Stimulated activated CD8-positive, alpha-beta memory T cell treated with anti-CD3 and anti-CD28 coated beads, Interleukin-12 subunit alpha, Interleukin-12 subunit beta, amount 100 ng/mL, for 4 hours (primary cell): ENCODE results near the gene FAM90A1.
"Not testable (repeated sequence)": the region's sequence is repeated elsewhere in the genome, so short reads cannot be mapped to it uniquely, and the experiment has no call there.

Experiments used
- DNase-seq: peaks from one replicate; pipeline ENCODE4 v3.0.0-alpha.2; 2020; ENCODE audit warnings: low read depth

Gene FAM90A1, protein sequence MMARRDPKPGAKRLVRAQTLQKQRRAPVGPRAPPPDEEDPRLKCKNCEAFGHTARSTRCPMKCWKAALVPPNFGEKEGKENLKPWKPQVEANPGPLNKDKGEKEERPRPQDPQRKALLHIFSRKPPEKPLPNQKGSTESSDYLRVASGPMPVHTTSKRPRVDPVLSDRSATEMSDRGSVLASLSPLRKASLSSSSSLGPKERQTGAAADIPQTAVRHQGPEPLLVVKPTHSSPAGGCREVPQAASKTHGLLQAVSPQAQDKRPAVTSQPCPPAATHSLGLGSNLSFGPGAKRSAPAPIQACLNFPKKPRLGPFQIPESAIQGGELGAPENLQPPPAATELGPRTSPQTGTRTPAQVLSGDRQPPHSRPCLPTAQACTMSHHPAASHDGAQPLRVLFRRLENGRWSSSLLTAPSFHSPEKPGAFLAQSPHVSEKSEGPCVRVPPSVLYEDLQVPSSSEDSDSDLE

DNA sequence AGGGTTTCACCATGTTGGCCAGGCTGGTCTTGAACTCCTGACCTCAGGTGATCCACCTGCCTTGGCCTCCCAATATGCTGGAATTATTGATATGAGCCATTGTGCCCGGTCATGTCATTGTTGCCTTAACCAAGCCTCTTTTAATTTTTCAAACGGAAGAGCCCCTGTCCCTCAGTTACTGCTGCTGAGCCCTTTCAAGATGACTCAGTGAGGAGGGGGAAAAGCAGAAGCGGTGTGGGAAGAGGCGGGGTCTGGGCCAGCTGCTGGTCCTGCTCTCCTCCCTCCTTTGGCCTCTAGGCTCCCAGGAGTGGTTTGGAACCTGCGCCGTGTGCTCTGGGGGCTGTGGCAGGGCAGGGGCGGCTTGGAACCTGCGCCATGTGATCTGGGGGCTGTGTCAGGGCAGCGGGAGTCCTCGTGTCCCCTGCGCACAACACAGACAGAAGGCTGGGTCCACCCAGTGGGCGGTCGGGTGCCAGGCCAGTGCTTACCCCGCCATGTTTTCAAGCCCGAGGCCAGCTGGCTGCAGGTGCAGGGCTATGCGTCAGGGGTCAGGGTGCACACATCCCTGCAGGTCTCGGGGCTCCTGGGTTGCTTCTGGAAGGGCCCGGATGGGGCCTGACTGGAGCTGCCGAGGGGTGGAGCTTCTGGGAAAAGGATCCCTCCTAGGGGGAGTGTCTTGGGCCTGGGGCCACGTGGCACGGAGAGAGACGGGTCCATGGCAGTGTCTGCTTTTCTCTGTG, at the start of gene FAM90A1:
Gene FAM90A1 (minus strand): TSS at position 627 of the 740 bp plus-strand sequence. CDS start 2,786 bp downstream, outside the sequence.
- DNase-seq: not testable (repeated sequence)

DNA sequence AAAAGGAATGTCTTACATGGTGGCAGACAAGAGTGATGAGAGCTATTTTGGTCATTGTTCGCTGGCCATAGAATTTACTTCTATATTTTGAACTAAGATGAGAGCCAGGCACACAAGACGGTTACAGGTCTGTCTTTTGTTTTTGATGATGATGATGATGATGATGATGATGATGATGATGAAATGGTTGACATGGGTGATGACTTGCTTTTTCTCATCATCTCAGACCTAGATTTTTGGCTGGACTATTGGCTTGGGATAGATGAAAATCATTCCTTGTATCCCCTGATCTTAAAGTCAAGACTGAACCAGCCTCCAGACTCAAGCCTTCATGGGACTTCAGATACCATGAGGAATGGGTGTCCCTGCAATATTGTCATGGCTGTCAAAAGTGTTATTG, 49.0 kb upstream of the FAM90A1 start:
- DNase-seq: not testable (repeated sequence)

DNA sequence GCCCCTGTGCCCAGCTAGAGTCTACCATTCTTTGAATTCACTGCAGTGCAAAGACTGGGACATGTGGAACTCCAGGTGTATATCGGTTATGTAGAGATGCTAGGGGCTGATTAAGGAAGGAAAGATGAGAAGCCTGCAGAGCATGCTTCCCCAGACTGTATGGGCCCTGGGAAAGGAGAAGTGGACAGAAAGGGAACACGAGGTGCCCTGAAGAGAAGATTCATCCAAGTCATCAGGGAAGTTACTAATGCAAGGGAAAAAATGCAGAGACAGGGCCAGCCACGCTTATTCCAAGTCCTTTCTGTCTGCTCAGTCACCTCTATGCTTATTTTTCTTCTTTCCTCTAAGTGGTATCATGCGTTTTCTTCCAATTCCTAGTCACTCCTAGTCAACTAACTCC, 39.3 kb upstream of the FAM90A1 start:
- DNase-seq: not testable (repeated sequence)

DNA sequence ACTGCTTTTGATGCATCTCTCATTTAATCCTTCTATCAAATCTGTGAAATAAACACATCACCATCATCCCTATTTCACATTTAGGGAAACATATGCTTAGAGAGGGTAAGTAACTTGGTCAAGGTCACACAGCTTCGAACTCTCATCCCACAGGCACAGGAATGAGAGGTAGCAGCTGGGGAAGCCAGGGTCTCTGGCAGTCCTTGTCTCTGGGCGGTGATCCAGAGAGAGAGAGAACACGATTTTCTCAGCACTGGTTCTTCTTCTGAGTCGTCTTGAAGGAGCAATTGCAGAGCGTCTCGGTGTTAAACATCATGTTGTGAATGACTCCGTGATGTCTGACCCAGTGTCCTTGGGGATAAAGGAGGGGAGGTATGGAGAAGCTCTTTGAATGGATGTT, 36.8 kb upstream of the FAM90A1 start:
- DNase-seq: not testable (repeated sequence)

DNA sequence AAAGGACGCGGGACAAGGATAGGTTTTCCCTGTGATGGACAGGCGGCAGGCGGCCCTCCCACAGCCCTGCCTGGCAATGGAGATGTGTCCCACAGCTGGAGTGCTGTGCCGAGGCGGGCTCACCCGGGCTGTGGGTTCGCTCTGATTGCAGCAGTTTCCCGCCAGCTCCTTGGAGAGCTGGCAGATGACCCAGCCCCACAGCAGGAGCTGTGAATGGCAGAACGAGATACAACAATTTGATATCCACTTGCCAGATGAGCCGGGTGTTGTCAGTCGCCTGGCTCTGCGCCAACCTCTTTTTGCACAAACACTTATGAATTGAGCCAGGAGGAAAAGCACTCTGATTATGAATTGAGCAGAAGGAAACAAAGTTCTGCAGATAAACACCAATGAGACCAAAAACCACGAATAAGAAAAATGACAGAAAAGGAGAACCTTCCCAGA, 33.7 kb upstream of the FAM90A1 start:
- DNase-seq: not testable (repeated sequence)

DNA sequence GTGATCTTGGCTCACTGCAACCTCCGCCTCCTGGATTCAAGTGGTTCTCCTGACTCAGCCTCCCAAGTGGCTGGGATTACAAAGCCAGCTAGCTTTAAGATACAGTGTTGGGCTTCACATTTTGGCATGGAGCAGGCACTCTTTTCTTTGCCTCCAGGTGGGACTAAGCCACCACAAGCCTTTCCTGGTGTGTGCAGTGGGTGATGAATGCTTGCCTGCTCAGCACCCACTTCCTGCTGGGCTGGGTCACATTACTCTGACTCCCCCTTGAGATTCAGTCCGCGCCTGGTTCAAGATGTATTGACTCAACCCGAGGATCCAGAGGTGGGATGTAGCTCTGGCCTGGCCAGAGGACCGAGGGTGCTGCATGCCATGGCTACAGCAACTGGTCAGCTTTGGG, 28.9 kb upstream of the FAM90A1 start:
- DNase-seq: not testable (repeated sequence)

DNA sequence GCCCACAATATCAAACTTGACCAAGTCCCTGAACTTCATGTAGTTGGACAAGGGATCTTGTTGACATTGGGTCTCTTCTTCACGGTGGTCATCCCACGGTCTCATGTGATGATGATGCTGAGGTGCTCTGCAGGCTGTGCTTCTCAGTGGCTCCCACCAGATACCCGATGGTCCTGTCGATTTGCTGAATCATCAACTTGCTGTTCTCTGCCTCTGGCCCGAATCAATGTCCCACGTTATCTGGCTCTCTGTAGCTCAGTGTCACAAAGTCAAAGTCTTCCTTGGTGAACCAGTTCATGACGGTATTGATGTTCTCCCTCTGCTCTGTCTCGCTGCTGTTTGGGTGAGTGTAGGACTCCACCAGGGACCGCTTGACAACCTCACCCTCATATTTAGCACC, 27.3 kb upstream of the FAM90A1 start:
- DNase-seq: not testable (repeated sequence)

DNA sequence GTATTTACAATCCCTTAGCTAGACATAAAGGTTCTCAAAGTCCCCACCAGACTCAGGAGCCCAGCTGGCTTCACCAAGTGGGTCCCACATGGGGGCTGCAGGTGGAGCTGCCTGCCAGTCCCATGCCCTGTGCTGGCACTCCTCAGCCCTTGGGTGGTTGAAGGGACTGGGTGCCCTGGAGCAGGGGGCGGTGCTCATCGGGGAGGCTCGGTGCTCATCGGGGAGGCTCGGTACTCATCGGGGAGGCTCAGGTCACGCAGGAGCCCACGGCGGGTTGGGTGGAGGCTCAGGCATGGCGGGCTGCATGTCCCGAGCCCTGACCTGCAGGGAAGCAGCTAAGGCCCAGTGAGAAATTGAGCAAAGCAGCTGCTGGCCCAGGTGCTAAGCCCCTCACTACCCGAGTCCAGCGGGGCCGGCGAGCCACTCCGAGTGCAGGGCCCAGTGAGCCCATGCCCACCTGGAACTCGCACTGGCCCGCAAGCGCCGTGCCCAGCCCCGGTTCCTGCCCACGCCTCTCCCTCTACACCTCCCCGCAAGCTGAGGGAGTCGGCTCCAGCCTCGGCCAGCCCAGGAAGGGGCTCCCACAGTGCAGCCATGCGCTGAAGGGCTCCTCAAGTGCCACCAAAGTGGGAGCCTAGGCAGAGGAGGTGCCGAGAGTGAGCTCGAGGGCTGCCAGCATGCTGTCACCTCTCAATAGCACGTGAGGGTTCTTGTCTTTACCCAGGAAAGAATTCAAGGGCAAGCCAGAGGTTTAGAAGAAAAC, 24.8 kb upstream of the FAM90A1 start:
- not testable (repeated sequence) for DNase-seq

DNA sequence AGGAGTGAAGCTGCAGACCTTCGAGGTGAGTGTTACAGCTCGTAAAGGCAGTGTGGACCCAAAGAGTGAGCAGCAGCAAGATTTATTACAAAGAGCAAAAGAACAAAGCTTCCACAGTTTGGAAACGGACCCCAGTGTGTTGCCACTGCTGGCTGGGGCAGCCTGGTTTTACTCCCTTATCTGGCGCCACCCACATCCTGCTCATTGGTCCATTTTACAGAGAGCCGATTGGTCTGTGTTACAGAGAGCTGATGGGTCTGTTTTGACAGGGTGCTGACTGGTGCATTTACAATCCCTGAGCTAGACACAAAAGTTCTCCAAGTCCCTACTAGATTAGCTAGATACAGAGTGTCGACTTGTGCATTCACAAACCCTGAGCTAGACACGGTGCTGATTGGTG, 24.2 kb upstream of the FAM90A1 start:
- not testable (repeated sequence) for DNase-seq

DNA sequence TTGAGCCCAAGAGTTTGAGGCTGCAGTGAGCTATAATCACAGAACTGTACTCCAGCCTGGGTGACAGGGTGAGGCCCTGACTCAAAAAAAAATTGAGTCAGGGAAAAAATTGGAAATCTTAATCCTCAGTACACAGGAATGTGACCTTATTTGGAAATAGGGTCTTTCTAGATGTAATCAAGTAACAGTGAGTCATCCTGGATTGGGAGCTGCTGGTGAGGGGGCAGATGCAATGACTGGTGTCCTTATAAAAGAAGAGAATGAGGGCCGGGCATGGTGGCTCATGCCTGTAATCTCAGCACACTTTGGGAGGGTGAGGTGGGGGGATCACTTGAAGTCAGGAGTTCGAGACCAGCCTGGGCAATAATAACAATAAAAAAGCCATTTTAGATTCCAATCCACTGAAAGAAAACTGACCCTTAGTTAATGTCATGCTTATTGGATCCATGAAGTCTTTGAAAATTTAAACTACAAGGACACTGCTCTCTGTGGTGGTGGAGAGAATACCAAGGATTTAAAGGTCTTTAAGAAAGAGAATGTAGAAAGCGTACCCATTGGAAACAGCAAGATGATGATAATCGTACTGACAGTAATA, 19.6 kb upstream of the FAM90A1 start:
- DNase-seq: not testable (repeated sequence)

DNA sequence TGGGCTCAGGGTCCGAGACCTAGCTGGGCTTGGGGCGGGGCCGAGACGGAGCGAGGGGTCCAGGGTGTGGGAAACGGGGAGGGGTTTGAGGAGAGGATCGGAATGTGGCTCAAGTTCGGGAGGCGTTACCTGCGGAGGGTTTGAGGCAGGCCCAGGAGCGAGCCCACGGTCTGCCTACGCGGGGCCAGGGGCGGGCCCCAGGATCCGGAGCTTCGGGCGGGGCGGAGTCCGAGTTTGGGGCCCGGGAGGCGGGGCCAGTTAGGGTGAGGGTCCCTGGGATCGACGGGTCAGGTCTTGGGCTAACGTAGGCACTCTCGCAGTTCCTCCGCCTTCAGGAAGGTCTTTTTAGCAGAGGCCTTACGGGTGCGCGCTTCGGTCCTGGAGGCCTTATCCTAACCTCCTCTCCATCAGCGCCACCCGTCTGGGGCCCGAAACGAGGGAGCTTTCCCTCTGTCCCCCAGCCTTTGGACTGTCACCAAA, 16.3 kb upstream of the FAM90A1 start:
- DNase-seq: not testable (repeated sequence)

DNA sequence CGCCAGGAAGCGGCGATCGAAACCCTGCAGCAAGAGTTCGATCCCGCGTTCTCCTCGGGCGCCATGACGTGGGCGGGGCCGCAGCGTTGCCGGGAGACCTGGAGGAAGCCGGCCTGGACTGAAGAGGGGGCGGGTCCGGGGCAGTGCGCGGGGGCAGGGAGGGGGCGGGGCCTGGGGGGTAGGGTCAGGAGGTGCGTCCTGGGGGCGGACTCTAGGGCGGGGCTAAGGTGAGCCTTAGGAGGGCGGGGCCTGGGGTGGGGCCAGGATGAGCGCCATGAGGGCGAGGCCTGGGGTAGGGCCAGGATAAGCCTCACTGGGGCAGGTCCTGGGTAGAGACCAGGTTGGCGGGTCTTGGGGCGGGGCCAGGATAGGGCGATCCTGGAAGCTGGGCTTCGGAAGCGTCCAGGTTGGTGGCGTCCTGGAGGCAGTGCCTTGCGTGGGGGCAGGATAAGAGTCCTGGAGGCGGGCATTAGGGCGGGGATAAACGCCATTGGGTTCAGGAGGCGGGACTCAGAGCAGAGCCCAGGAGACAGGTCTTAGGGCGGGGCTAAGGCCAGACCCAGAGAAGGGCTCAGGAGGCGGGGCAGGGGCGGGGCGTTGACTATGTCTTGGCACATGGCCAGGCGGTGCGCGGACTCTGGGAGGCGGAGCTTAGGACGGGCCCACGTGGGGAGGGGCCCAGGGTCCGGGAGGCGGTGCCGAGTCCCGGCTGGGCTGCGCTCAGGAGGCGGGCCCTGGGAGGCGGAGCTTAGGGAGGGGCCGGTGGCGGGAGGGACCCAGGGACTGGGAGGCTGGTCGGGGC, 15.7 kb upstream of the FAM90A1 start:
- peak; percentile 99 for DNase-seq

DNA sequence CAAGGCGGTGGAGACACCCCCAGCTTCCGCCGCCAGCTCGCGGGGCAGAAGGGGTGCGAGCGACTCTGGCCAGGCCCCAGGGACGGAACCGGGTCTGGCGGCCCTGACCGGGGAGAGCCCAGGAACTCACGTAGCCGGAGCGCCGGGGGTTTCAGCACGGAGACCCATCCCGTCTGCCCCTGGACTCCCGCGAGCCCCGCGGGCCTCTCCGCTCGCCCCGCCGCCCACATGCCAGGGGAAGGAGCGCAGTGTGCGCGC, 15.1 kb upstream of the FAM90A1 start:
- DNase-seq: not testable (repeated sequence)

DNA sequence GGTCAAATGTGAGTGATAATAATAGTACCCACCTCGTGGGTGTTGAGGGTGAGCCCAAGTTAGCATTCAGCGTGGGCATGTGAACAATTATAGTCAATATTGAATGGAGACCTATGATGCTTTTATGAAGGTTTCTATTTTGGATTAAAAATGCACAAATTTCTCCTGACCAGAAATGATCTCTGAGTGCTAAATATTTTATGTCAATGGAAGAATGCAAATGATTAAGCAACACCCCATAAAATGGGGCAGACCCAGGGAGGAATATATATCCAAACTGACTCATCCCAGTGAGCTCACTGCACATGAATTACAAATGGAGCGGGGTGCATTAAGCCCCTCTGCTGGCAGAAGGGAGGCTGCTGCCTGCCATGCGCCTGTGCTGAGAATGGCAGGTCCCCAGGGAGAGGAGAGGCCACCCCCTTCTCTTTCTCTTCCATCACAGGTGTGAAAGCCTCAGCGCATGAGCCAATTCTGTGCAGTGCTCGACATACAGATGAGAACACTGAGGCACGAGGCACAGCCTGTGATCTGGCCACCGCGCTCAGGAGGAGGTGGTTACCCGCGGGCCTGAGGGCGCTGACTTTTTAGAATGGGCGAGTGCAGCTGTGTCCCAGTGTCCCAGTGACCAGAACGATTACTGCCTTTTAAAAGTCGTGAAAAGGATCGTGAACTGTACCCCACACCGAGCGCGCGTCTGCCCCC, 14.7 kb upstream of the FAM90A1 start:
- not testable (repeated sequence) for DNase-seq

DNA sequence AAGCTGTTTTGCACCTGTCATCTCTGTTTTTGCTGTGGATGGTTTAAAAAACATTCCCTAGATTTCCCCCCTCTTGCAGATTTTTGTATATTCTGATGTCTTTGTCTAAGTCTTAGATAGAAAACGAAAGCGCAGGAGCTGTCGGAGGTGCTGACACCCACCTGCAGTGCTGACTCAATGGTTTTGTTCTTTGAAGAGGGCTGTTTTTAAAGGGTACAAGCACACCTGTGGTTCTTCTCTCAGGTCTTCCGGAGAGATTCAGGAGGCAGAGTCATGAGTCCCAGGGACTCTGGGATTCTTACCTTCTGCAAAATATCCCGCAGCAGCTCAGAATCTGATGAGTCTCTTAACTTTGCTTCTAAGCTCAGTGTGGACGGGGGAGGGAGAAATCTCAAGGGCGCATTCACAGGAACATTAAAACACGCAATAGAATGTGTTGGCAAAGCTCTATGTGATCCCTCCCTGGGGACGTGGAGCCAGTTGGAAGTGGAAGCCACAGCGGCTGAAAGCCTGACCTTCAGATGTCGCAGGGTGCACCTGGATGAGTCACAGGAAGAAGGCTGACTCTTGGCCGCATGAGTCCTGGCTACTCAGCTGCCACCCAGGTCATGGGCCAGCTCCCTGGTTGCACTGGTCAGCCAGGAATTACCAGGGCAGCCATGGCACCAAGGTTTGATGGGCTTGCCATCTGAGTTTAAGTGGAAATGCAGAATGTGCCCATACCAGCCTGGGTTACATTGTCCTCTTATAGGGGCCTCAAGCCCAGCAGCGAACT, 13.1 kb upstream of the FAM90A1 start:
- not testable (repeated sequence) for DNase-seq

DNA sequence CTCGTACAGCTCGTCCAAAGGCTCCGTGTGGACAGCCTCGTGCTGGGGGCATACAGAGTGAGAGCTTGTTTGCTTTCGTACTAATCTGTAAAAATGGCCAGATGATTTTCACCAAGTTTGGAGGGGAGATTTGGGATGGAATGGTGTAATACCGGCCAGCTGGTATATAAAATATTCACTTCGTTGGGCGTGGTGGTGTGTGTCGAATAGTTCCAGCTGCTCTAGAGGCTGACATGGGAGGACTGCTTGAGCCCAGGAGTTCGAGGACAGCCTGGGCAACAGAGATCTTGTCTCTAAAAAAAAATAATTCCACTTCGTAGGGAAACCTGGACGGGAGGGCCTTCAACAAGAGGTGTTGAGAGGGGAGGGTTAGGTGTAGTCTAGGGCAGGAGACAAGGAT, 9.6 kb upstream of the FAM90A1 start:
- DNase-seq: not testable (repeated sequence)

DNA sequence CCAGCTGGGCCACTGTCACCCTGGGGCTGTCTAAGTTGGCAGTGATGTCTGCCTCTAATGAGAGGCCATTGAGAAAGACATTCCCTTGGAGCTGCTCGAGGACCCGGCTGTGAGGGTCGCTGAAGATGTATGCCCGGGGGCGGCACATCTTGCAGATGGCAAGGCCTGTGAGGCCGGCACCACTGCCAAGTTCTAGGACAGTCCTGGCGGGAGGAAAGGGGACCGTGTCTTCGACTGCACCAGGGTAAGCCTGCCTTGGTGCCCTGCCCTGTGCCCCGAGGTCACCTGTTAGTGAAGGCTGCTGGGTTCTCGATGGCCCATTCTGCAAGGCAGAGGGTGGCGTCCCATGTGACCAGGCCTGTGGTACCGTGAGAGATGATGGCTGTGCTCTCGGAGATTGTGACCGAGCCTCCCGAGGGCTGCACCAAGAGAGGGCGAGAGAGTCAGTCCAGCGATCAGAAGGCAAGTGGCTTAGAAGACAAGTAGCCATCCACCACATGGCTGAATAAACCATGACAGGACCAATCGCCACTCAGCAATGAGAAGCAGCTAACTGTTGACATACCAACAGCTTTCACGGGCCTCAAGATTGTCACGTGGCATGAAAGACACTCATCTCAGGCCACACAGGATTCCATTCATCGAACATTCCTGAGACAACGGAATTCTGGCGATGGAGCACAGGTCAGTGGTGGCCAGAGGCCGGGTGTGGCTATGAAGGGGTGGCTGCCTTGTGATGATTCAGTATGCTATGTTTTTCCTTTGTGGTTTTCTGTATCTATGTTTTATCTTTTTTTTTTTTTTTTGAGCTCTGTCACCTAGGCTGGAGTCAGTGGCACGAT, 8.1 kb upstream of the FAM90A1 start:
- DNase-seq: not testable (repeated sequence)

DNA sequence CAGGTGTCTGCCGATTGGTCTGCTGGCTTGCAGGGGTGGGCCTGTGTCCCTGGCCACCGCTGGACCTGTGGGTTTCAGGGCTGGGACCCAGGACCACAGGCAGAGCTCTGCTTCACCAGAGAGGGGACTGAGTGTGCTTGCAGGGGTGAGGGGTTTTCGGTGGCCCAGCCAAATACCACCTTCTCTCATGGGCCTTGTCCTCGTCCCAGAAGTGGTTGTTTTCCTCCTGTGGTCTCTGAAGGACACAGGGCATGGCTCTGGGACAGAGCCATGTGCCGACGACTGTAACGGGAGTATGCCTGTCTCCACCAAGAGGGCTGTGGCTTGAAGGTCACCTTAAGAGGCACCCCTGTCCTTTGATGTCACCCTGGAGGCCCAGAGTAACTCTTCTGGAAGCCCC, 7.3 kb upstream of the FAM90A1 start:
- not testable (repeated sequence) for DNase-seq
